ENCODE measurements around the gene CCDC34. TPM values are rescaled to one million over a fixed set of nuclear protein-coding genes. Genes with fewer than 3 reads are reported as not detected.

CCDC34 gene
- total RNA-seq, 1 donor from 2014 or later, result 32.2 TPM

GRCh38 chr11:27355575-27356104, 7.4 kb downstream of the CCDC34 start:
- H3K27me3 Mint-ChIP-seq, result no peaks in the 10 kb centered on the region
- H3K27ac Mint-ChIP-seq, result no peak overlapping the region
- H3K36me3 Mint-ChIP-seq (ENCODE audit: insufficient read depth), result peaks cover 12% of the 10 kb centered on the region
- H3K4me3 Mint-ChIP-seq (ENCODE audit: low read depth), result no peak overlapping the region
- no peak for TF ChIP-seq CTCF (IDR thresholded peaks at IDR 0.05; ENCODE audit: unreplicated experiment)
- no peaks in the 10 kb centered on the region for H3K9me3 Mint-ChIP-seq (ENCODE audit: low read depth)
- no peak for DNase-seq (ENCODE audit: low spot score, unreplicated experiment)
- peaks cover 18% of the 10 kb centered on the region for H3K4me1 Mint-ChIP-seq (ENCODE audit: low read depth)

- Mint-ChIP-seq H3K27me3 (no peaks in the 10 kb centered on the region), H3K4me1 (ENCODE audit: low read depth) (peaks cover 24% of the 10 kb centered on the region), H3K4me3 (ENCODE audit: low read depth) (no peak overlapping the region), H3K9me3 (ENCODE audit: low read depth) (no peaks in the 10 kb centered on the region), H3K36me3 (ENCODE audit: insufficient read depth) (peaks cover 12% of the 10 kb centered on the region), H3K27ac (no peak overlapping the region)
- DNase-seq (ENCODE audit: low spot score, unreplicated experiment), result no peak
- no peak for TF ChIP-seq CTCF (IDR thresholded peaks at IDR 0.05; ENCODE audit: unreplicated experiment)
These were observed 8.6 kb downstream of the CCDC34 start for GRCh38 chr11:27354359-27354965.

DNA sequence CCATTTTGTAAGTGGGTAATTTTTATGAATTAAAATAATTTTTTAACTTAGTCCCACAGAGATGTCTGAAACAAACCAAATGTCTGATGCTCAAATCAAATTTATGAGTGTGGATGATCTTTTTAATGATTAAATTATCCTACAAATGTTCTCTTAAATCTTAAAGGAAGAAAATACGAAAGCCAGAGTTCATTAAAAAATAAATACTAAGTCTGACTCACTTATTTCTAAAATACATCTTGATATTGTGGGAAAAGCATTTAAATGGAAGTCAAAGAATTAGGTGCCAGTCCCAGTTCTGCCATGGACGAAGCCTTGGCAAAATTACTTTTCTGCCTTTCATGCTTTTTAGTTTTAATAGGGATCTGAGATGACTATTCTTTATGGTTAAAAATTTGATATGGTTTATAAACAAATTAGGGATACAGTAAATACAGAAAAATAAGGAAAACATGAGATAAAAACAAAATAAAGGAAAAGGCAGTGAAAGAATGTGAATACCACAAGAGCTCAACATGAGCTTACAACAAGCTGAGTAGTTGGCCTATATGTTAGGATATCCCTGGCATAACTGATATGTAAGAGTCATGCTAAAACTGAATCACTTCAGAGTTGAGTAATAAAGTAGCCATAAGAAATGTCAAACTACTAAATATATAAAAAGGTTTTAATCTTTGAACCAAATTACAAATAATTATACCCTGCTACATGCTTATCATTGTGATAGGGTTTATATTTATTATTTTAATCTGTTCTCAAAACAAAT, 9.2 kb downstream of the CCDC34 start:
- Mint-ChIP-seq H3K4me3 (ENCODE audit: low read depth) (no peak overlapping the region), H3K27me3 (no peaks in the 10 kb centered on the region), H3K27ac (no peak overlapping the region), H3K36me3 (ENCODE audit: insufficient read depth) (peaks cover 7% of the 10 kb centered on the region), H3K9me3 (ENCODE audit: low read depth) (no peaks in the 10 kb centered on the region), H3K4me1 (ENCODE audit: low read depth) (peaks cover 23% of the 10 kb centered on the region)
- no peak for DNase-seq (ENCODE audit: low spot score, unreplicated experiment)
- TF ChIP-seq CTCF (IDR thresholded peaks at IDR 0.05; ENCODE audit: unreplicated experiment), result no peak

- Mint-ChIP-seq H3K9me3 (ENCODE audit: low read depth) (no peaks in the 10 kb centered on the region), H3K4me3 (ENCODE audit: low read depth) (no peak overlapping the region), H3K27ac (no peak overlapping the region), H3K4me1 (ENCODE audit: low read depth) (peaks cover 30% of the 10 kb centered on the region), H3K27me3 (no peaks in the 10 kb centered on the region), H3K36me3 (ENCODE audit: insufficient read depth) (peaks cover 7% of the 10 kb centered on the region)
- TF ChIP-seq CTCF (IDR thresholded peaks at IDR 0.05; ENCODE audit: unreplicated experiment), result no peak
- DNase-seq (ENCODE audit: low spot score, unreplicated experiment), result no peak
These were observed 10.2 kb downstream of the CCDC34 start for GRCh38 chr11:27352781-27353180.

DNA sequence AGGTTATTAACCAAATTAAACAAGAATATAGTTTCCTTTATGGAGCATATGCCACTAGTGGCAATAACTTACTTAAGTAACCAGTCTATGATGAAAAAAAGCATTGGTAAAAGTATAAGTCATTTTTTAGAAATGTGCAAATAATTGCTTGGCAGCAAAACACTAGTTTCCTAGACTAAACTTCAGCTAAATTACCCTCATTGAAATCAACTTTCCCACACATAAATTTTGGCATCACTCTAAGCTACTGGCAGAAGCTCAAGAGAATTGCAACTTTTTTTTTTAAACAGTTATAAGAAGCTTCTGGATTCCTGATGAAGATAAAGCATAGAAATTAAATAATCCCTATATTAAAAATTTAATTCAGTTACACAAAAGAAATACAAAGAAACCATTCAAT, 12.5 kb downstream of the CCDC34 start:
- Mint-ChIP-seq H3K27me3 (no peaks in the 10 kb centered on the region), H3K36me3 (ENCODE audit: insufficient read depth) (peaks cover 10% of the 10 kb centered on the region), H3K4me1 (ENCODE audit: low read depth) (peaks cover 37% of the 10 kb centered on the region), H3K4me3 (ENCODE audit: low read depth) (no peak overlapping the region), H3K9me3 (ENCODE audit: low read depth) (no peaks in the 10 kb centered on the region), H3K27ac (no peak overlapping the region)
- no peak for TF ChIP-seq CTCF (IDR thresholded peaks at IDR 0.05; ENCODE audit: unreplicated experiment)
- DNase-seq (ENCODE audit: low spot score, unreplicated experiment), result no peak

Data from progenitor cell of endocrine pancreas (in vitro differentiated cells).